ENCODE results near the gene CROCC.
"Not testable (repeated sequence)": the region's sequence is repeated elsewhere in the genome, so short reads cannot be mapped to it uniquely, and the experiment has no call there.

GRCh38 chr1:16911851-16912721, 9.6 kb upstream of the CROCC start:
- TF ChIP-seq CTCF, POLR2A (IDR thresholded peaks at IDR 0.05): not testable (repeated sequence)

Measured in transverse colon (tissue), 3 donors.